ENCODE results near the gene RPL27A.

GRCh38 chr11:8649361-8649760, 33.2 kb upstream of the RPL27A start:
- TF ChIP-seq SP1 (IDR thresholded peaks at IDR 0.05) = no peak
- no peak for TF ChIP-seq ZNF384 (IDR thresholded peaks at IDR 0.05)
- TF ChIP-seq BHLHE40 (IDR thresholded peaks at IDR 0.05; ENCODE audit: borderline replicate concordance) = no peak
- TF ChIP-seq ELF4 (IDR thresholded peaks at IDR 0.05) = no peak
- TF ChIP-seq FOXA1 (IDR thresholded peaks at IDR 0.05) = no peak
- TF ChIP-seq FOXM1 (IDR thresholded peaks at IDR 0.05; ENCODE audit: borderline replicate concordance) = no peak
- no peak for TF ChIP-seq FOXK2 (IDR thresholded peaks at IDR 0.05)
- TF ChIP-seq HDGF (IDR thresholded peaks at IDR 0.05; ENCODE audit: borderline replicate concordance) = no peak
- no peak for TF ChIP-seq ARNT (IDR thresholded peaks at IDR 0.05)
- TF ChIP-seq SUZ12 (IDR thresholded peaks at IDR 0.05) = no peak
- no peak for TF ChIP-seq PKNOX1 (IDR thresholded peaks at IDR 0.05)
- TF ChIP-seq TARDBP (IDR thresholded peaks at IDR 0.05) = no peak

Measured in HEK293T (cell line).